Measurements from ENCODE around the gene HADHA.
"Not testable (repeated sequence)": the region's sequence is repeated elsewhere in the genome, so short reads cannot be mapped to it uniquely, and the experiment has no call there.

HADHA gene

GRCh38 chr2:26176279-26176615 is 68.2 kb downstream of the HADHA start:
- in situ Hi-C loops (cut with HindIII; ENCODE audit: low sequenced_read_pairs), result no loop called here

DNA sequence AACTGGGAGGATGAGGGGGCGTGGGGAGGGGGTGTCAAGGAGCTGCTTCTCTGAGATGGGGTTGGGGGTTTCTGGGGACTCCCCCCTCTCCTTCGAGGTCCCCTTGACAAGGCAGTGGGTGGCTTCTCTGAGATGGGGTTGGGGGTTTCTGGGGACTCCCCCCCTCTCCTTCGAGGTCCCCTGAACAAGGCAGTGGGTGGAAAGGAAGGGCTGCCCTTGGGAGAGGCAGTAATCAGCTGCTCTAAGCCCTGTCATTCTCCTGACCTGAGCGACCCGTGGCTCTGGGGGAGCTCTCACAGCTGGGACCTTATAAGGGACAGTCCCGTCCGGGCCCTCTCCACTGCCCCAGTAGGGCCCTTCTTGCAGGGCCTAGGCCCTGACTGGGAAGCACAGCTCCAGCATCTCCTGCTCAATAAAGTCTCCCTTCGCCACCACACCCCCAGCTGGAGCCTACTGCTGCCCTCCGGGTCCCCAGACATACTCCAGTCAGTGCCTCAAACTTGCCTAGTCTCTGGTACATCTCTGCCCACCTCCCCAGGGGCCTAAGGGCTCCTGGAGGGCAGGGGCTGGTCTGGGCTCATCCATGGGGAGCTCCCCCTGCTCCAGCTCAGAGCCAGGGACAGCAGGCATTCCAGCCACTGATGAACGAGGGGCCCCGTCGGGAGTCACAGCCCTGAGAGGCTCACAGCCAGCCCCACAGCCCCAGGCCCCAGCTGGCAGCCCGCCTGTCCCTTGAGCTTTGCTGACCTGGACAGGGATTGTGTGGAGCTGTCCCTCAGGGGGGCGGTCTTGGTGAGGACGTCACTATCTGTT is 68.8 kb downstream of the HADHA start:
- in situ Hi-C loops (cut with HindIII; ENCODE audit: low sequenced_read_pairs), result no loop called here

DNA sequence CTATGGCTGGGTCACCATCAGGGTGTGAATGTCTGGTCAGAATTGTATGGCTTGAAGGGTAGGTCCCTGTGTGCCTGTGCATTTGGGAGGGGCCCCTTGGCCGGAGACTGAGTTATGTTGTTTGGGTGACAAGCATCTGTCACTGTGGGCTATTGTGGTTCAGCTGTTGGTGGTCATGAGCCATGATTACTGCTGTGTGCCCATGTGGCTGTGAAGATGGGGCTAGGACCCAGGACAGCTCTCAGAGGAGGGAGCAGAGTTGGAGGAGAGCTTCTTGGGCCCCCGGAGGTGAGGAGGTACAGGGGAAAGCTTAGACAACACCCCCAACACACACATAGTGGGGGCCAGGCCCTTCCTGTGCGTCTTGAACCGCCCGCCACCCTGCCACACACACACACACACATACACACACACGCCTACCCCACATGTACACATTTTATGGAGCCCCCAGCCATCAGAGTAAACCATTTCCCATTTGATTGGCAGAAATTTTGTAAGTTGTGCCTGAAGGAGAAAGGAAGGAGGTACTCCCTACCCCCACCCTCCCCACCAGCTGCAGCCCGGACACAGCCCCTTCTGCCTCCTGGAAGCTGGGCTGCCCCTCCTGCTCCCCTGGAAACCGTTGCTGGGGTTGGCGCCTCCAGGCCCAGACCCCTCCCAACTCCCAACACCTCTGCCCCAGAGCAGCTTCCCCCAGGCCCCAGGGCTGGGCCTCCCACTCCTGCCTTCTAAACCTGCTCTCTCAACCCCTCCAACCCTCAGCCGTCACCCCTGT is 69.6 kb downstream of the HADHA start:
- in situ Hi-C loops (cut with HindIII; ENCODE audit: low sequenced_read_pairs), result no loop called here

- in situ Hi-C loops (cut with HindIII; ENCODE audit: low sequenced_read_pairs), result no loop called here
Measured at GRCh38 chr2:26173776-26174482, 70.5 kb downstream of the HADHA start.

- in situ Hi-C loops (cut with HindIII; ENCODE audit: low sequenced_read_pairs), result no loop called here
Measured at GRCh38 chr2:26172871-26173775, 71.3 kb downstream of the HADHA start, which contains the start of gene GAREM2. GAREM2 (plus strand) TSS chr2:26173088; CDS start chr2:26173221, 133 bp downstream.

- in situ Hi-C loops (cut with HindIII; ENCODE audit: low sequenced_read_pairs), result no loop called here
Measured at GRCh38 chr2:26172189-26172870, 72.1 kb downstream of the HADHA start.

DNA sequence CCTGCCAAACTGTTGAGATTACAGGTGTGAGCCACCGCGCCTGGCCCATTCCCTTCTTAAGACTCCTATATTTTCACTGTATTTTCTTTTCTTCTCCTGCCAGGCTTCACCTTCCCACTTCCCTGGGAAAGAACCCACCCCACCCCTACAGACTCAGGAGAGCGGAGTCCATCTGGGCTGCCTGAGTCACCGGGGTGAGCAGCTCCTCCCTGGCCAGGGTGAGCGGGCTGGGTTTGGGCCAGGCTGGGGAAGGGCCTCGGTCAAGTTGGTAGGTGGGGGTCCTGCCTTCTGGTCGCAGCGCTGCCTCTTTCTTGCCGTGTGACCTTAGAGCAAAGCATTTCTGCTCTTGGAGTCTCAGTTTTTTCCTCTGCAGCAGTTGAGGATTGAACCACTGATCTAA is 73.6 kb downstream of the HADHA start:
- in situ Hi-C loops (cut with HindIII; ENCODE audit: low sequenced_read_pairs), result no loop called here

DNA sequence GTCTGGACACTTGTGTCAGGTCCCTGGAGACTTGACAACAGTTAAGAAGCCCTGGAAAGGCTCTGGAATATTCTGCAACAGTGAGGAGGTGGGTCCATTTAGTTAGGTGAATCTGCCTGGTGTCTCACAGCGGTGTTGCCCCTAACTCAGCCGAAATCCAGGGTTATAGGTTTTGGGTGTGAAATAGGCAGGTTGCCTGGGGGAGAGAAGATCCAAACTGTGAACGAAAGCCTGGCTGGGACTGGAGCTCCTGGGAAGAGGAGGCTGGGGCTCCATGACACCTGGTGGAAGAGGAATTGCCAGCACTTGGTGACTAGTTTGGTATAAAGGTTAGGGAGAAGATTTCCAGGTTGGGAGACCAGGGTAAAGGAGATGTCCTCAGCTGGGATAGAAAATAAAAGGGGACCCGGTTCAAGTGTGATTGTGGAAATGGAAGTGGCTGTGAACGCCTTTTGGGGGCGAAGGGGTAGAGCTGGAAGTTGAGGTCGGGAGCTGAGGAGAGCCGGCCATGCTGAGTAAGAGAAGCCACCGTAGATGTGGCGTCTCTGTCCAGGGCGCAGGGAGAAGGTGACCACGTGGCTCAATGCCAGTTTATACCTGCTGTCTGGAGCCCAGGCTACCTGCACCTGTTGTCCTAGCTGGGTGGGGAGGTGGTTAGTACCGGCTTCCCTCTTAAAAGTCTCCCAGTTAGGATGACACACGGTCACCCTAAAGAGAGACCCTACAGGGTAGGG is 74.6 kb downstream of the HADHA start:
- in situ Hi-C loops (cut with HindIII; ENCODE audit: low sequenced_read_pairs), result no loop called here

- in situ Hi-C loops (cut with HindIII; ENCODE audit: low sequenced_read_pairs), result no loop called here
Measured at GRCh38 chr2:26169226-26169625, 75.2 kb downstream of the HADHA start.

DNA sequence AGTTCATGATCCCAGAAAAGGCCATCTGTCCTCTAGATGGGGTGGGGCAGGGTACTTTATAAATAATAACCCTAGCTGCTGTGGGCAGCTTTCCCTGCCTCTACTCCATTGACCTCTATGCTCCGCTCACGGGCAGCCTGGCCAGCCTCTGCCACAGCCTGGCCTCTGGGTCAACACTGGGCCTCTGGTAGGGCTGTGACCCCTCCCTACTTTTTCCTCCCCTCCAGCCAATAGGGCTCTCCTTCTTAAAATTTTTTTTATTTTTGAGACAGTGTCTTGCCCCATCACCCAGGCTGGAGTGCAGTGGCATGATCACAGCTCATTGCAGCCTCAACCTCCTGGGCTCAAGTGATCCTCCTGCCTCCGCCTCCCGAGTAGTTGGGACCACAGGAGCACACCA is 75.6 kb downstream of the HADHA start:
- in situ Hi-C loops (cut with HindIII; ENCODE audit: low sequenced_read_pairs), result no loop called here

DNA sequence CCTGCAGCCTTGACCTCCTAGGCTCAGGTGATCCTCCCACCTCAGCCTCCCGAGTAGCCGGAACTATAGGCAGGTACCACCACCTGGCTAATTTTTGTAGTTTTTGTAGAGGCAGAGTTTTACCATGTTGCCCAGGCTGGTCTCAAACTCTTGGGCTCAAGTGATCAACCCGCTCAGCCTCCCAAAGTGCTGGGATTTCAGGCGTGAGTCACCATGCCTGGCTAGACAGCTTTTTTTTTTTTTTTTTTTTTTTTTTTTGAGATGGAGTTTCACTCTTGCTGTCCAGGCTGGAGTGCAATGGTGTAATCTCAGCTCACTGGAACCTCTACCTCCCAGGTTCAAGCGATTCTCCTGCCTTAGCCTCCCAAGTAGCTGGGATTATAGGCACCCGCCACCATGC is 77.9 kb downstream of the HADHA start:
- in situ Hi-C loops (cut with HindIII; ENCODE audit: low sequenced_read_pairs), result not testable (repeated sequence)

DNA sequence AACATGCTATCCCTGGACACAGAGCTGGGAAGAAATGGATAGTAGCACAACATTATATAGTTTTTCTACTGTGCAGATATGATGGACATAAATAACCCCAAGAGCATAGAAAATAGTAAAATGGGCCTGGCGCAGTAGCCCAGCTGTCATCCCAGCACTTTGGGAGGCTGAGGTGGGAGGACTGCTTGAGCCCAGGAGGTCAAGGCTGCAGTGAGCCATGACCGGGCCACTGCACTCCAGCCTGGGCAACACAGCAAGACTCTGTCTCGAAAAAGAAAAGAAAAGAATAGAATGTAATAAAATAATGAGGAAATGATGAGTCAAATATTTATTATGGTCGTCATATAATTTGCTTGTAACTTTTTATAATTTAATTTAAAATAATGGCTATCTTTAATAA is 79.0 kb downstream of the HADHA start:
- in situ Hi-C loops (cut with HindIII; ENCODE audit: low sequenced_read_pairs), result no loop called here

GRCh38 chr2:26164641-26165211 is 79.7 kb downstream of the HADHA start:
- in situ Hi-C loops (cut with HindIII; ENCODE audit: low sequenced_read_pairs), result no loop called here

- in situ Hi-C loops (cut with HindIII; ENCODE audit: low sequenced_read_pairs), result no loop called here
Measured at GRCh38 chr2:26164231-26164630, 80.2 kb downstream of the HADHA start.

DNA sequence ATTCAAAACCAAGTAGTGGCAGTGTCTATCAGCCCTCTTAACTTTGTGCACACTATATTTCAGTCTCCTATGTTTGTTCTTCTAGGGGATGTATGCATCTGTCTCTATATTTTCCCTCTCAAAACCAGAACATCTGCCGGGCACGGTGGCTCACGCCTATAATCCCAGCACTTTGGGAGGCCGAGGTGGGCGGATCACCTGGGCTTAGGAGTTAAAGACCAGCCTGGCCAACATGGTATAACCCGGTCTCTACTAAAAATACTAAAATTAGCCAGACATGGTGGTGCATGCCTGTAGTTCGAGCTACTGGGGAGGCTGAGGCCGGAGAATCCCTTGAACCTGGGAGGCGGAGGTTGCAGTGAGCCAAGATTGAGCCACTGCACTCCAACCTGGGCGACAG is 81.5 kb downstream of the HADHA start:
- in situ Hi-C loops (cut with HindIII; ENCODE audit: low sequenced_read_pairs), result no loop called here

DNA sequence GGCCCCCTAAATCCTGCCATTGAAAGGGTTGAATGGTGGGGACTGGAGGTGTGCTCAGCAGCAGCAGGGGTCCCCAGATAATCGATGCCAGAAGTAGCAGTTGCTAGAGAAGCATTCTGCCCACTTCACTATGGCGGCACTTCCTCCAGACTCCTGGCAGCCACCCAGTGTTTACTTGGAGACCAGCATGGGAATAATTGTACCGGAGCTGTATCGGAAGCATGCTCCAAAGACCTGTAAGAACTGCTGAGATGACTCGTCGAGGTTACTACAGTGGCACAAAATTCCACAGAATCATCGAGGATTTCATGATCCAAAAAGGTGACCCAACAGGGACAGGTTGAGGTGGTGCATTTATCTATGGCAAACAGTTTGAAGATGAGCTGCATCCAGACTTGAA is 82.5 kb downstream of the HADHA start:
- in situ Hi-C loops (cut with HindIII; ENCODE audit: low sequenced_read_pairs), result no loop called here

DNA sequence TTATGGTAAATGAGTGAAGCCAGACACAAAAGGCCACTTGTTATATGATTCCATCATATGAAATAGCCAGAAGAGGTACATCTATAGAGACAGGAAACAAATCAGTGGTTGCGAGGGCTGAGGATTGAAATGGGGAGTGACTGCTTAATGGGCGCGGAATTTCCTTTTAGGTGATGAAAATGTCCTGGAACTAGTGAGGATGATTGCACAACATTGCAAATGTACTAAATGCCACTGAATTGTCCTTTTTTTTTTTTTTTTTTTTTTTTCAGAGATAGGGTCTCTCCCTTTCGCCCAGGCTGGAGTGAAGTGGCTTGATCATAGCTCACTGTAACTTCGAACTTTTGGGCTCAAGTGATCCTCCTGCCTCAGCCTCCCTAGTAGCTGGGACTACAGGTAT is 86.9 kb downstream of the HADHA start:
- in situ Hi-C loops (cut with HindIII; ENCODE audit: low sequenced_read_pairs), result no loop called here

- in situ Hi-C loops (cut with HindIII; ENCODE audit: low sequenced_read_pairs), result no loop called here
Measured at GRCh38 chr2:26150243-26150642, 94.2 kb downstream of the HADHA start.

GRCh38 chr2:26148501-26148900 is 95.9 kb downstream of the HADHA start:
- in situ Hi-C loops (cut with HindIII; ENCODE audit: low sequenced_read_pairs), result loop anchor here (10.0 kb wide), 1 partner anchor 204 kb away; no protein-coding TSS in a partner anchor

Measured in endothelial cell of hepatic sinusoid (primary cell).